Measurements from ENCODE around the gene NUTM1. TPM values are rescaled to one million over a fixed set of nuclear protein-coding genes. Genes with fewer than 3 reads are reported as not detected.

NUTM1 gene
- total and polyA plus RNA-seq, 2 of the 13 experiments (the other 11 are each of a cell fraction or from before 2014, with no cell fraction given) = not detected

GRCh38 chr15:34366271-34367065 is 23.4 kb downstream of the NUTM1 start (continued):
- TF ChIP-seq, protein P1, sequence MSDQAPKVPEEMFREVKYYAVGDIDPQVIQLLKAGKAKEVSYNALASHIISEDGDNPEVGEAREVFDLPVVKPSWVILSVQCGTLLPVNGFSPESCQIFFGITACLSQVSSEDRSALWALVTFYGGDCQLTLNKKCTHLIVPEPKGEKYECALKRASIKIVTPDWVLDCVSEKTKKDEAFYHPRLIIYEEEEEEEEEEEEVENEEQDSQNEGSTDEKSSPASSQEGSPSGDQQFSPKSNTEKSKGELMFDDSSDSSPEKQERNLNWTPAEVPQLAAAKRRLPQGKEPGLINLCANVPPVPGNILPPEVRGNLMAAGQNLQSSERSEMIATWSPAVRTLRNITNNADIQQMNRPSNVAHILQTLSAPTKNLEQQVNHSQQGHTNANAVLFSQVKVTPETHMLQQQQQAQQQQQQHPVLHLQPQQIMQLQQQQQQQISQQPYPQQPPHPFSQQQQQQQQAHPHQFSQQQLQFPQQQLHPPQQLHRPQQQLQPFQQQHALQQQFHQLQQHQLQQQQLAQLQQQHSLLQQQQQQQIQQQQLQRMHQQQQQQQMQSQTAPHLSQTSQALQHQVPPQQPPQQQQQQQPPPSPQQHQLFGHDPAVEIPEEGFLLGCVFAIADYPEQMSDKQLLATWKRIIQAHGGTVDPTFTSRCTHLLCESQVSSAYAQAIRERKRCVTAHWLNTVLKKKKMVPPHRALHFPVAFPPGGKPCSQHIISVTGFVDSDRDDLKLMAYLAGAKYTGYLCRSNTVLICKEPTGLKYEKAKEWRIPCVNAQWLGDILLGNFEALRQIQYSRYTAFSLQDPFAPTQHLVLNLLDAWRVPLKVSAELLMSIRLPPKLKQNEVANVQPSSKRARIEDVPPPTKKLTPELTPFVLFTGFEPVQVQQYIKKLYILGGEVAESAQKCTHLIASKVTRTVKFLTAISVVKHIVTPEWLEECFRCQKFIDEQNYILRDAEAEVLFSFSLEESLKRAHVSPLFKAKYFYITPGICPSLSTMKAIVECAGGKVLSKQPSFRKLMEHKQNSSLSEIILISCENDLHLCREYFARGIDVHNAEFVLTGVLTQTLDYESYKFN (CRISPR knock-in tag; conservative IDR thresholded peaks at IDR 0.05) = 0 out of 2 replicates have a peak, but pooled peaks have one; percentile 17
- no peak for TF ChIP-seq RNF2 (conservative IDR thresholded peaks at IDR 0.05; ENCODE audit: low read depth)
- TF ChIP-seq SOX13 (IDR thresholded peaks at IDR 0.05) = no peak
- no peak for TF ChIP-seq SOX13 (CRISPR knock-in tag; conservative IDR thresholded peaks at IDR 0.05 in 1 of 2, IDR thresholded peaks at IDR 0.05 in 1 of 2)
- no peak for TF ChIP-seq NCOA1 (CRISPR knock-in tag; IDR thresholded peaks at IDR 0.05)
- no peak for TF ChIP-seq GATAD1 (CRISPR knock-in tag; IDR thresholded peaks at IDR 0.05)
- no peak for TF ChIP-seq ZNF234 (CRISPR knock-in tag; conservative IDR thresholded peaks at IDR 0.05)
- TF ChIP-seq, protein P2, sequence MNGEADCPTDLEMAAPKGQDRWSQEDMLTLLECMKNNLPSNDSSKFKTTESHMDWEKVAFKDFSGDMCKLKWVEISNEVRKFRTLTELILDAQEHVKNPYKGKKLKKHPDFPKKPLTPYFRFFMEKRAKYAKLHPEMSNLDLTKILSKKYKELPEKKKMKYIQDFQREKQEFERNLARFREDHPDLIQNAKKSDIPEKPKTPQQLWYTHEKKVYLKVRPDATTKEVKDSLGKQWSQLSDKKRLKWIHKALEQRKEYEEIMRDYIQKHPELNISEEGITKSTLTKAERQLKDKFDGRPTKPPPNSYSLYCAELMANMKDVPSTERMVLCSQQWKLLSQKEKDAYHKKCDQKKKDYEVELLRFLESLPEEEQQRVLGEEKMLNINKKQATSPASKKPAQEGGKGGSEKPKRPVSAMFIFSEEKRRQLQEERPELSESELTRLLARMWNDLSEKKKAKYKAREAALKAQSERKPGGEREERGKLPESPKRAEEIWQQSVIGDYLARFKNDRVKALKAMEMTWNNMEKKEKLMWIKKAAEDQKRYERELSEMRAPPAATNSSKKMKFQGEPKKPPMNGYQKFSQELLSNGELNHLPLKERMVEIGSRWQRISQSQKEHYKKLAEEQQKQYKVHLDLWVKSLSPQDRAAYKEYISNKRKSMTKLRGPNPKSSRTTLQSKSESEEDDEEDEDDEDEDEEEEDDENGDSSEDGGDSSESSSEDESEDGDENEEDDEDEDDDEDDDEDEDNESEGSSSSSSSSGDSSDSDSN (CRISPR knock-in tag; IDR thresholded peaks at IDR 0.05) = no peak
- no peak for TF ChIP-seq ZNF101 (CRISPR knock-in tag; IDR thresholded peaks at IDR 0.05; ENCODE audit: borderline replicate concordance, low read depth)
- peak; percentile 65; the same call in 1 of the 2 replicates for TF ChIP-seq SIN3A (IDR thresholded peaks at IDR 0.05; ENCODE audit: borderline replicate concordance, low read depth, low read length)
- TF ChIP-seq, protein P3, sequence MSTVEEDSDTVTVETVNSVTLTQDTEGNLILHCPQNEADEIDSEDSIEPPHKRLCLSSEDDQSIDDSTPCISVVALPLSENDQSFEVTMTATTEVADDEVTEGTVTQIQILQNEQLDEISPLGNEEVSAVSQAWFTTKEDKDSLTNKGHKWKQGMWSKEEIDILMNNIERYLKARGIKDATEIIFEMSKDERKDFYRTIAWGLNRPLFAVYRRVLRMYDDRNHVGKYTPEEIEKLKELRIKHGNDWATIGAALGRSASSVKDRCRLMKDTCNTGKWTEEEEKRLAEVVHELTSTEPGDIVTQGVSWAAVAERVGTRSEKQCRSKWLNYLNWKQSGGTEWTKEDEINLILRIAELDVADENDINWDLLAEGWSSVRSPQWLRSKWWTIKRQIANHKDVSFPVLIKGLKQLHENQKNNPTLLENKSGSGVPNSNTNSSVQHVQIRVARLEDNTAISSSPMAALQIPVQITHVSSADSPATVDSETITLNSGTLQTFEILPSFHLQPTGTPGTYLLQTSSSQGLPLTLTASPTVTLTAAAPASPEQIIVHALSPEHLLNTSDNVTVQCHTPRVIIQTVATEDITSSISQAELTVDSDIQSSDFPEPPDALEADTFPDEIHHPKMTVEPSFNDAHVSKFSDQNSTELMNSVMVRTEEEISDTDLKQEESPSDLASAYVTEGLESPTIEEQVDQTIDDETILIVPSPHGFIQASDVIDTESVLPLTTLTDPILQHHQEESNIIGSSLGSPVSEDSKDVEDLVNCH (CRISPR knock-in tag; IDR thresholded peaks at IDR 0.05) = no peak
- no peak for TF ChIP-seq SRY (CRISPR knock-in tag; IDR thresholded peaks at IDR 0.05)
- TF ChIP-seq ZNF672 (CRISPR knock-in tag; IDR thresholded peaks at IDR 0.05) = no peak
- TF ChIP-seq, protein P4, sequence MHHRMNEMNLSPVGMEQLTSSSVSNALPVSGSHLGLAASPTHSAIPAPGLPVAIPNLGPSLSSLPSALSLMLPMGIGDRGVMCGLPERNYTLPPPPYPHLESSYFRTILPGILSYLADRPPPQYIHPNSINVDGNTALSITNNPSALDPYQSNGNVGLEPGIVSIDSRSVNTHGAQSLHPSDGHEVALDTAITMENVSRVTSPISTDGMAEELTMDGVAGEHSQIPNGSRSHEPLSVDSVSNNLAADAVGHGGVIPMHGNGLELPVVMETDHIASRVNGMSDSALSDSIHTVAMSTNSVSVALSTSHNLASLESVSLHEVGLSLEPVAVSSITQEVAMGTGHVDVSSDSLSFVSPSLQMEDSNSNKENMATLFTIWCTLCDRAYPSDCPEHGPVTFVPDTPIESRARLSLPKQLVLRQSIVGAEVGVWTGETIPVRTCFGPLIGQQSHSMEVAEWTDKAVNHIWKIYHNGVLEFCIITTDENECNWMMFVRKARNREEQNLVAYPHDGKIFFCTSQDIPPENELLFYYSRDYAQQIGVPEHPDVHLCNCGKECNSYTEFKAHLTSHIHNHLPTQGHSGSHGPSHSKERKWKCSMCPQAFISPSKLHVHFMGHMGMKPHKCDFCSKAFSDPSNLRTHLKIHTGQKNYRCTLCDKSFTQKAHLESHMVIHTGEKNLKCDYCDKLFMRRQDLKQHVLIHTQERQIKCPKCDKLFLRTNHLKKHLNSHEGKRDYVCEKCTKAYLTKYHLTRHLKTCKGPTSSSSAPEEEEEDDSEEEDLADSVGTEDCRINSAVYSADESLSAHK (CRISPR knock-in tag; IDR thresholded peaks at IDR 0.05; ENCODE audit: borderline replicate concordance) = no peak
